Endothelial cell of umbilical vein (primary cell): Measurements from ENCODE around the gene ADGRD2. TPM values are rescaled to one million over a fixed set of nuclear protein-coding genes. Genes with fewer than 3 reads are reported as not detected.

Source experiments
- BruUV-seq: library from RNA; stranded (reverse); fragments of 400-500 nt; replicated peaks from 2 replicates; lab custom pipeline; 2021; lab: Mats Ljungman, UMichigan
- CTCF ChIA-PET: fragments of 300-600, 350-600 bp; sonication (Branson Sonifier 250); formaldehyde crosslinking; loops from one replicate; lab custom pipeline; 2021; ENCODE audit warnings: antibody characterized with exemption, inconsistent platforms; lab: Charles Lee
- POLR2A ChIA-PET: fragments of 300-600, 350-600 bp; sonication (Branson Sonifier 250); formaldehyde crosslinking; loops from one replicate; lab custom pipeline; 2021; ENCODE audit warnings: antibody characterized with exemption, inconsistent platforms; lab: Charles Lee
- DNase-seq: peaks from one replicate; pipeline ENCODE4 v3.0.0-alpha.2; 2011; ENCODE audit warnings: low read depth, low spot score
- FAIRE-seq: peaks from 2 replicates; lab custom pipeline; 2011; peaks lifted over from hg19 to GRCh38; lab: Jason Lieb, UNC
- H2AFZ ChIP-seq: 2 replicates; pipeline ENCODE4 v1.6.0; 2012; ENCODE audit warnings: low read depth, low read length, control low read depth, inconsistent platforms
- H3K27ac ChIP-seq: 2 replicates; pipeline ENCODE4 v1.5.1; 2011; ENCODE audit warnings: low read depth, mild to moderate bottlenecking, control low read depth, low read length, moderate library complexity; ENCODE audit not compliant: insufficient read depth
- H3K27me3 ChIP-seq, 2 experiments: 2 replicates each; pipeline versions ENCODE4 v1.6.0 to v1.6.1; 2011; ENCODE audit warnings: low read length in 2 of 2, mixed read lengths in 1 of 2; ENCODE audit not compliant: control insufficient read depth in 2 of 2, insufficient read depth in 2 of 2
- H3K36me3 ChIP-seq, 2 experiments: 2 replicates in 1 of 2; 3 replicates in 1 of 2; pipeline ENCODE4 v1.5.1; 2011; ENCODE audit warnings: low read length in 2 of 2, mild to moderate bottlenecking in 1 of 2, moderate library complexity in 1 of 2; ENCODE audit not compliant: control insufficient read depth in 2 of 2, insufficient read depth in 2 of 2; ENCODE audit errors: extremely low read depth in 1 of 2
- H3K4me1 ChIP-seq: 3 replicates; pipeline ENCODE4 v1.5.1; 2011; ENCODE audit warnings: mild to moderate bottlenecking, low read length; ENCODE audit not compliant: control insufficient read depth, insufficient read depth; ENCODE audit errors: extremely low read depth
- H3K4me2 ChIP-seq: 2 replicates; pipeline ENCODE4 v1.6.1; 2011; ENCODE audit warnings: low read length, control low read depth, mixed read lengths; ENCODE audit not compliant: insufficient read depth
- H3K4me3 ChIP-seq, 3 experiments: fragments of 200-600 bp in 1 of 3; sonication (generic), shearing (Covaris generic) in 1 of 3; replicated peaks in 1 of 3; 2 replicates each; pipeline ENCODE4 v1.5.1; 2011 to 2016; ENCODE audit warnings: control low read depth in 3 of 3, low read length in 3 of 3, mild to moderate bottlenecking in 2 of 3, inconsistent platforms in 1 of 3, low read depth in 1 of 3, moderate library complexity in 1 of 3; ENCODE audit not compliant: insufficient read depth in 1 of 3
- H3K79me2 ChIP-seq: 2 replicates; pipeline ENCODE4 v1.6.0; 2012; ENCODE audit warnings: low read length, inconsistent platforms; ENCODE audit not compliant: control insufficient read depth, insufficient read depth
- H3K9ac ChIP-seq: replicated peaks from 2 replicates; pipeline ENCODE3; 2011; ENCODE audit warnings: low read length, control low read depth; ENCODE audit not compliant: insufficient read depth; ENCODE audit errors: extremely low read depth
- H3K9me1 ChIP-seq: replicated peaks from 3 replicates; pipeline ENCODE4 v1.6.0; 2011; ENCODE audit warnings: mild to moderate bottlenecking, low read length; ENCODE audit not compliant: control insufficient read depth, insufficient read depth; ENCODE audit errors: extremely low read depth
- H3K9me3 ChIP-seq: replicated peaks from 2 replicates; pipeline ENCODE4 v1.5.1; 2012; ENCODE audit warnings: low read length, inconsistent platforms; ENCODE audit not compliant: control insufficient read depth, insufficient read depth
- H4K20me1 ChIP-seq: replicated peaks from 2 replicates; pipeline ENCODE3; 2011; ENCODE audit warnings: mild to moderate bottlenecking, low read length; ENCODE audit not compliant: control insufficient read depth, insufficient read depth; ENCODE audit errors: extremely low read depth
- CTCF ChIP-seq, 2 donors: IDR thresholded peaks; 1 replicate in 1 of 2; 2 replicates in 1 of 2; pipeline ENCODE4 v1.5.1; 2011; ENCODE audit warnings: low read length in 2 of 2, mild to moderate bottlenecking in 2 of 2, moderate library complexity in 2 of 2, control low read depth in 1 of 2, inconsistent platforms in 1 of 2, low read depth in 1 of 2; ENCODE audit not compliant: insufficient read depth in 1 of 2; ENCODE audit errors: extremely low read depth in 1 of 2
- EZH2 ChIP-seq: IDR thresholded peaks from 2 replicates; pipeline ENCODE4 v1.6.1; 2012; ENCODE audit warnings: borderline replicate concordance, low read depth, mild to moderate bottlenecking, moderate library complexity, low read length, inconsistent platforms; ENCODE audit not compliant: severe bottlenecking
- FOS ChIP-seq: IDR thresholded peaks from 2 replicates; pipeline ENCODE4 v1.6.1; 2011; ENCODE audit warnings: mild to moderate bottlenecking, low read length, moderate library complexity, borderline replicate concordance; ENCODE audit not compliant: insufficient read depth
- GATA2 ChIP-seq: IDR thresholded peaks from 2 replicates; pipeline ENCODE4 v1.7.0; 2011; ENCODE audit warnings: low read depth, mild to moderate bottlenecking, moderate library complexity, mixed read lengths, low read length; ENCODE audit not compliant: insufficient read length, insufficient read depth
- JUN ChIP-seq: IDR thresholded peaks from 2 replicates; pipeline ENCODE4 v1.6.1; 2011; ENCODE audit warnings: borderline replicate concordance, low read depth; ENCODE audit not compliant: insufficient read length, insufficient read depth
- MAX ChIP-seq: IDR thresholded peaks from 2 replicates; pipeline ENCODE4 v1.6.1; 2011; ENCODE audit not compliant: insufficient read depth, insufficient read length
- MYC ChIP-seq: IDR thresholded peaks from one replicate; pipeline ENCODE4 v1.6.1; 2011; ENCODE audit warnings: mild to moderate bottlenecking, low read depth, low read length
- POLR2A ChIP-seq: IDR thresholded peaks from 2 replicates; pipeline ENCODE4 v1.6.1; 2012; ENCODE audit warnings: low read depth, mild to moderate bottlenecking, control low read depth, low read length
- POLR2AphosphoS5 ChIP-seq: IDR thresholded peaks from 2 replicates; pipeline ENCODE4 v1.6.1; 2012; ENCODE audit warnings: low read depth, mild to moderate bottlenecking, control low read depth, low read length, moderate library complexity; ENCODE audit not compliant: insufficient read depth
- dilution Hi-C: fragments of 300-500 bp; cut with MboI; formaldehyde crosslinking; loops from one replicate; pipeline ENCODE4 v1.15.0; 2019; ENCODE audit warnings: low sequenced_read_pairs; ENCODE audit not compliant: extremely low pct_ligation_motif_present
- intact Hi-C: fragments of 100-400 bp; cut with micrococcal nuclease; formaldehyde crosslinking; loops from one replicate; pipeline ENCODE4 v1.10.0; 2022
- polyA plus RNA-seq, 4 experiments: library from polyadenylated mRNA; depleted of rRNA in 3 of 4; stranded (reverse) in 3 of 4; unstranded in 1 of 4; fragments of >200 nt; gene quantifications; 2 replicates each; pipeline versions ENCODE4 v1.2.1 to v1.2.3, GENCODE V29; 2011 to 2012; ENCODE audit warnings: missing spikeins in 1 of 4
- total RNA-seq: library from RNA; stranded (reverse); gene quantifications from 2 replicates; pipeline ENCODE4 v1.2.3, GENCODE V29; 2021

Gene ADGRD2
- total and polyA plus RNA-seq, 2 donors (not counting 3 experiments of a cell fraction or from before 2014, with no cell fraction given), result not detected

- CTCF ChIA-PET, result no interaction called here
- no peak for DNase-seq
- no peak overlapping the region for H3K4me2 ChIP-seq
- H3K9me3 ChIP-seq, result no peaks in the 10 kb centered on the region
- H3K27me3 ChIP-seq, result peaks cover 31 to 45% of the 10 kb centered on the region in 2 experiments
- no peaks in the 10 kb centered on the region for H4K20me1 ChIP-seq
- H3K4me1 ChIP-seq, result no peaks in the 10 kb centered on the region
- POLR2A ChIA-PET, result no interaction called here
- FAIRE-seq, result no peak
- no peak overlapping the region for H3K27ac ChIP-seq
- no peaks in the 10 kb centered on the region for H3K36me3 ChIP-seq
- dilution Hi-C loops (no loop called here), intact Hi-C loops (no loop called here)
- TF ChIP-seq JUN (no peak), CTCF (IDR thresholded peaks at IDR 0.05; ENCODE audit: extremely low read depth in 1 of 2, insufficient read depth in 1 of 2, low read depth in 1 of 2, low read length in 2 of 2) (no peak), MYC (no peak), MAX (no peak), POLR2AphosphoS5 (no peak), GATA2 (no peak), EZH2 (no peak), FOS (no peak), POLR2A (no peak)
- H3K9ac ChIP-seq, result no peak overlapping the region
- no peaks in the 10 kb centered on the region for H3K9me1 ChIP-seq
- no peaks in the 10 kb centered on the region for H3K79me2 ChIP-seq
- no peak overlapping the region for H2AFZ ChIP-seq
- no peak overlapping the region for H3K4me3 ChIP-seq
- no TSS peak for BruUV-seq
Observed at GRCh38 chr9:124482431-124483031, 32.3 kb downstream of the ADGRD2 start.
